GM12892 (cell line): ENCODE data around the gene RNU1-3.
A peak's percentile ranks its signal among the peaks of the same experiment; 100 is the strongest.
"Not testable (repeated sequence)": the region's sequence is repeated elsewhere in the genome, so short reads cannot be mapped to it uniquely, and the experiment has no call there.

Experiments
- DNase-seq: peaks from one replicate; pipeline ENCODE4 v3.0.0; 2011; ENCODE audit not compliant: insufficient read length
- FAIRE-seq: peaks from 2 replicates; lab custom pipeline; 2011; peaks lifted over from hg19 to GRCh38; lab: Jason Lieb, UNC
- POLR2A ChIP-seq: IDR thresholded peaks from 2 replicates; pipeline ENCODE4 v1.6.1; 2011; ENCODE audit warnings: low read depth, low read length, control low read depth
- POLR2AphosphoS5 ChIP-seq: IDR thresholded peaks from 2 replicates; pipeline ENCODE4 v1.6.1; 2011; ENCODE audit warnings: low read depth, low read length, control low read depth
- TAF1 ChIP-seq: IDR thresholded peaks from 2 replicates; pipeline ENCODE4 v1.6.1; 2011; ENCODE audit warnings: low read depth, mild to moderate bottlenecking, control low read depth, low read length, borderline replicate concordance

The RNU1-3 gene

DNA sequence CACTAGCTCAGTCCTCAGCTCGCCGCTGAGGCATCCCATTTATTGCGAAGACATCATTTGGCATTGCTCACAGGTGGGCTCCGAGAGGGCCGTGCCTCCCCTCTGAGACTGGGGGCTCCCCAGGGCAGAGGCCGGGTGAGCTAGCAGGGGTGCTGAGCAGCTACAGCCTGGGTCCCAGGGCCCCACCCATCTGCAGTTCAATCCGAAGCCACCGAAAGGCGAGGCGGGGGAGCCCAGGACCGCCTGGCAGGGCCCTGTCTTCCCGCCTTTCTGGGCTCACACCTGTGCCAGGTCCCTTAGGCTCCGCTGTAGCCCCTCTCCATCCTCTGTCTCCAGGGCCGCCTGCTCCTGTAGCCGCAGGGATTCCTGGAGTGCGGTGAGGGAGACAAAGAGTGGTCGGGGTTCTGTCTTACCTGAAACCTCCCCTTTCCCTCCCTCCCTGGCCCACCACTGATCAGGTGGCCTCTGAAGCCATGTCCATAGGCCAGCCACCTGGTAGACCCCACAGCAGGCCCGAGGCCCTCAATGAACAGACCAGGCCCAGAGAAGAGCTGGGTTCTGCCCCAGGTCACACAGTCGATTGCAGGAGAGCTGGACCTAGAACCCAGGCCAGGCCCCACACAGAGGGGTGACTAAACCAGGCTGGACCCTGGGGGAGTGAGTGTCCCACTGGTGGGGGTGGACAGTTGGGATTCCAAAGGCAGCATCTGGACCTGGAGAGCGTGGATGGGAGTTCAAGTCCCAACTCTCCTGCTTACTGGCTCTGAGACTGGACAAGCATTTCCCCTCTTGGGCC is 35.3 kb downstream of the RNU1-3 start:
- no peak for DNase-seq
- FAIRE-seq: no peak
- no peak for TF ChIP-seq POLR2A
- TF ChIP-seq POLR2AphosphoS5: no peak
- no peak for TF ChIP-seq TAF1

- FAIRE-seq (no peak), DNase-seq (no peak)
- TF ChIP-seq POLR2A: no peak
- no peak for TF ChIP-seq POLR2AphosphoS5
- TF ChIP-seq TAF1: no peak
These were observed 36.0 kb downstream of the RNU1-3 start for GRCh38 chr1:16630661-16631247.

GRCh38 chr1:16629916-16630530 is 36.7 kb downstream of the RNU1-3 start:
- not testable (repeated sequence) for DNase-seq, FAIRE-seq

DNA sequence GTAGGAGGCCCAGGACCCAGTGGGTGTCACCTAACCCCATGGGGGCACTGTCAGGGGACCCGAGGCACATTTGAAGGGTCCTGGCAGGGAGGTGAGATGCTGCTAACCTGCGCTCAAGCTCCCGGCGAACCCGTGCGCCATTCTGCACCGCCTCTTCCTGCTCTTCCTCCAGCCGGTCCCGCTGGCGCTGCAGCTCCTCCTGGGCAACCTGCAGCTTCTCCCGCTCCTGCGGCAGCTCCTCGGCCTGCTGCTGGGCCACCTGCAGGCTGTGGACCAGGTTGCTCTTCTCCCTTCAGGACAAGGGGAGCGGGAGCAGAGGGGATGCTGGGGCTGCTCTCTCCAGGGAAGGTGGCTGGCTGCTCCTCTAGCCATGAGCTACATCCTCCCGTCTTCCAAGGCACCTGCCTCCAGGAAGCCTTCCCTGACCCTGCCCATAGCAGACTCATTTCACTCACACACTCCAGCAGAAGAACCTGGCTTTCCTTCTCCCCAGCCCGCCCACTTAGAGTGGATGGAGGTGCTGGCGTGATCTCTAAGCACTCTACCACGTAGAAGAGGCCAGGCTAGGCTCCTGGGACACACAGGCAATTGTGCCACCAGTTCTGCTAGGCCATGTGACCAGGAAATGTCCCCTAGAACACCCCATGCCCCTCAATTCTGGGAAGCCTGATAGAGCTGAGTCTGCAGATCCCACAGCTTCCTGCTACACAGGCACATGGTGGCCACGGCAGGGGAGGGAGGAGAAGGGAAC is 38.2 kb downstream of the RNU1-3 start:
- no peak for TF ChIP-seq POLR2AphosphoS5
- TF ChIP-seq POLR2A: no peak
- no peak for TF ChIP-seq TAF1
- no peak for DNase-seq
- no peak for FAIRE-seq

DNA sequence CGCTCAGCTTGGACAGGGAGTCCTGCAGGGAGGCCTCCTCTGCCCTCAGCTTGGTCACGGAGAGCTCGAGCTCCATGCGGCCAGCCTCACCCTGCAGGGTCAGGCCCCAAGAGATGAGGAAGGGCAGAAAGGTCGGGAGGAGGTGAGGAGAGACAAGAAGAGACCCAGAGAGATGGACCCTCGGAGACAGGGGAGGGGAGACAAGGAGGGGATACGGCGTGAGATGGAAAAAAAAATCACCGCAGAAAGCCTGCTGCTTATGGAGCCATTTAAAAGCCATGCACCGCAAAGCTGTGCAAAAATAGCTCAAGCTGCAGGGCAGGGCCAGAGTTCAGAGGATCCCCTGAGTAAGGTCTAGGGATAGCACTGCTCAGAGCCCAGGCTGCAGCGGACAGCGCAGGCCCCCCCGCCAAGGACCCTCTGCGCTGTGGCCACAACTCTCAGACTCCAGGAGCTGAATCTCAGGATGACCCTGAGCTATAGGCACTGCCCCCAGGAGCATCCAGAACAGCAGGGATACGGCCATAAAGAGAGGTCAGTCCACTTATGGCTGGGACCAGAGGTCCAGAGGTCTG is 40.3 kb downstream of the RNU1-3 start:
- not testable (repeated sequence) for FAIRE-seq, DNase-seq

DNA sequence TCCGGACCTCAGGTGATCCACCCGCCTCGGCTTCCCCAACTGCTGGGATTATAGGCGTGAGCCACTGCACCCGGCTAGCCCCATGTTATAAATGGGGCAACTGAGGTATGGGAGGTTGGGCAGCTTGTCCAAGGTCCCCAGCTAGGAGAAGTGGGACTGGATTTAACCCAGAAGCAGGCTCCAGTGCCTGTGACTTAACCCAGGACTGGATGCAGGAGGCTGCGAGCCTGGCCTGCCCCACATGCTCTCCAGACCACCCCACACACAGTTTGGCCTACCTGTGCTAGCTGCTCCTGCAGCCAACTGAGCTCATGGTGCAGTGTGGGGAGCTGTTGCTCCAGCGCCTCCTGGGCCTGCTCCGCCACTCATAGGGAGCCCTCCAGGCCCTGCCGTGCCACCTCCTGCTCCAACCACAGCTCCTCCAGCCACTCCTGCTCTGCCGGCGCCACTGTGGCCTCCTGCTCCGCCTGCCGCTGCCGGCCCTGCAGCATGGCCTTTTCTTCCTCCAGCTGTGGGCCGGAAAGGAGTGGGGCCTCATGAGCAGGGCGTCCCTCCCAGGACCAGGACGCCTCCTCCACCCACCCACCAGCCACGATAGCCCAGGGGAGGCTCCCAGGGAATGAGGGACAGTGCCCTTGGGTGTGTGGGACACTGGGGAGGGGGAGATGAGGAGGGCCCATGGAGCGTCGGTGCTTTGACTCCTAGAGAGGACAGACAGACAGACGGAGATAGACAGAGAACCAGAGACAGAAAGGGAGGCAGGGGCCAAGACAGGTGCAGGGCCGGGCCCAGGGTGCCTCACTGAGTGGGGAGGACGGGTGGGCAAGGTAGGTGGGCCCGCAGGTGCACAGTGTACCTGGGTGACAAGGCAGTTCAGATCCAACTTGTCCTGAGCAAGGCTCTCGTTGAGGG is 41.0 kb downstream of the RNU1-3 start:
- FAIRE-seq: no peak
- TF ChIP-seq POLR2A (no peak), TAF1 (0 out of 2 replicates have a peak, but pooled peaks have one; percentile 7), POLR2AphosphoS5 (no peak)
- DNase-seq: no peak

DNA sequence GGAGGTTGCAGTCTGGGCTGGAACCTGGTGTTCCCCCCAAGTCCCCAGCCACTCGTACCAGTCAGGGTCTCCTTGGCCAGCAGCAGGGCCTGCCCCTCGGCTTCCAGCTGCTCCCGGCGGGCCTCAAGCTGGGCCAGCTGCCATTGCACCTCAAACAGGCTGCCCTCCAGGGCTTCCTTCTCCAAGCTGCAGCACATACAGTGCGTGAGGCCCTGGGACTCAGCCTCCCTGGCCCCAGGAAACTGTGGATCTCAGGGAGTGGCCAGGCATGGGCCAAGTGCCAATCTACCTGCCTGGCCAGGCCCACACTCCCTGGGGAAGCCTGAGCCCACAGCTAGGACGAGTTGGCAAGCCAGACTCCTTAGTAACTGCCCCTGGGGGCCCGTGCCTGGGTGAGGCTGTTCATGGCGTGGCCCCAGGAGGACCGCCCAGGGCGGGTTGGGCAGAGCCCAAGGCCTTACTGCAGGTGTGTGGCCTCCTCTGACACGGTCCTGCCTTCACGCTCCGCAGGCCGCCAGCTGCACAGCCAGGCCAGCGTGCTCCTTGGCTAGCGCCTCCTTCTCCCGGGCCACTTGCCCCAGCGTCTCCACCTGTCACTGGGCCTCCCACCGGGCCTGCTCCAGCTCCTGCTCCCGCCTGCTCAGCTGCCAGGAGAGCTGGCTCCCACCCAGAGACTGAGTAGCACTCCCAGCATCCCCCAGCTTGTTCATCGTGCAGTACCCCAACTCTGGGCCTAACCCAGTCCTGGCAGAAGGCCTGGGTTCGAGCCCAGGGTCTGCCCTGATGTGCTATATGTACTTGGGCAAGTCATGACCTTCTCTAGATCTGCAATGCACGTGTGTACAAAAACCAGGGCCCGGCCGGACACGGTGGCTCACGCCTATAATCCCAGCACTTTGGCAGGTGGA is 42.7 kb downstream of the RNU1-3 start:
- not testable (repeated sequence) for FAIRE-seq
- DNase-seq: peak; percentile 50

GRCh38 chr1:16623337-16623736 is 43.4 kb downstream of the RNU1-3 start:
- FAIRE-seq, DNase-seq: not testable (repeated sequence)

DNA sequence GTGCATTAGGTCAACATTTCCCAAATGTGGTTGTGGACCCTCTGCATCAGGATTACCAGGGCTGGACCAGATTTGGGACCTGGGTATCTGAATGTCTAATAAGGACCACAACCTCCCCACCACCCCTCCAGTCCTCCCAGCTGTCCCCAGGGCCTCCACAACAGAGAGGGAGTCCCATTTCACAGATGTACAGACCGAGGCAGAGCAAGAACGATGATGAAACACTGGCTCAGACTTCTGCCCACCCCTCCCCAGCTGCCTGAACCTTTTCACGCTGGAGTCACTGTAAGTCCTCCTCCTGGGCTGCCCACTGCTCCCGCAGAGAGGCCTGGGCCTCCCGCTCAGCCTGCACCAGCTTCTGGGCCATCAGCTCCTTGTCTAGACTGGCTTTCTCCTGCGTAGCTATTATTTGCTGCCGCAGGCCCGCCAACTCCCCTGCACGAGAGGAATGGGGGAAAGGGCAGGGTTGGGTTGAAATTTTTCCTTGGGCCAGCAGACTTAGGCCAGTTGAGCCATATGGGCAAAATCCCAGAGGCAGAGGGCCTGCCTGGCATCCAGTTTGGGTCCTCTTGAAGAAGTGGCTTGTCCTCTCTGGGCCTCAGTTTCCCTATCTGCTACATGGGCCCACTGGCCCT is 45.0 kb downstream of the RNU1-3 start:
- not testable (repeated sequence) for FAIRE-seq, DNase-seq
- TF ChIP-seq POLR2A: 0 out of 2 replicates have a peak, but pooled peaks have one; percentile 28

DNA sequence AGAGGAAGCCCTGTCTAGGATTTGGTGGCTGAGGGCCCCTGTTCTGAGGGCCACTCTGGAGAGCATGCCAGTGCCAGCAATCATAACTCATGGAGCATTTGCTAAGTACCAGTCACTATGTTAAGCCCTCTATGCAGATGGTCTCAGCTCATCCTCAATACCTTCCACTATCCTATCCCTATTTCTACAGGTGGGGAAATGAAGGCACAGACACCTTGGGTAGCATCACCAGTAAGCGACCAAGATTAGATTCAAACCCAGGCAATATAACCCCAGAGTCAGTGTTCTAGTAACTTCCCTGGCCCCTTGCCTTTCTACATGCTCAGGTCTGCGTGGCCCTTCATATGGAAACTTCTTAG is 45.5 kb downstream of the RNU1-3 start:
- no peak for TF ChIP-seq POLR2A
- TF ChIP-seq POLR2AphosphoS5: no peak
- no peak for TF ChIP-seq TAF1
- DNase-seq: no peak
- no peak for FAIRE-seq

DNA sequence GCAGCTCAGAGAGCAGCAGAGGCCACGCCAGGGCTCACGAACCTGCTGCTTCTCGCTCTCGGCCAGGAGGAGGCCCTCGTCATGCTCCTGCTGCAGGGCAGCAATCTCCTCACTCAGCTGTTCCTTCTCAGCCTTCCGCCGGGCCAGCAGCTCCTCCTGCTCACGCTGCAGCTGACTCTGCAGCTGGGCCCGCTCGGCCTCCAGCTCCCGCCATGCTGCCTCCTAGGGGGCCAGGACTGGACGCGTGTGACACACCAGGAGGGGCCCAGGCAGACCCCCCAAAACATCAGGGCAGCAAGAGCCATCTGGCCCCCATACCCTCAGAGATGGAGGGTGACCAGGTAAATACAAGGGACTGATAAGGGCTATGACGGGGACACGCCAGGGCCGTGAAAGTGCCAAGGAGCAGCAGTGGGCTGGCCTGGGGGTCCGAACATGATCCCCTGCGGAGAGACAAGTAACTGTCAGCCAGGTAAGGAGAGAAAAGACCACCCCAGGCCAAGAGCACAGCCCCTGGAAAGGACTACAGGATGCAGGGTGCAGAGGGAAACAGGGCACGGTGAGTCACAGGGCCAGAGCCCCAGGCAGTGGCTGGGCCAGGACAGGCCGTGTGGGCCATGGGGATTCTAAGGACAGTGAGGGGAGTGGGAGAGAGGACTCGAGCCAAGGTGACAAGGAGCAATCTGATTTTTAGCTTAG is 46.8 kb downstream of the RNU1-3 start:
- DNase-seq, FAIRE-seq: not testable (repeated sequence)
